Transverse colon (tissue), 4 donors: ENCODE measurements around the gene SLC6A4.

Experiments
- POLR2A ChIP-seq: fragments of 450-650 bp; IDR thresholded peaks from one replicate; pipeline ENCODE4 v1.6.1; 2016; ENCODE audit warnings: antibody characterized with exemption, mild to moderate bottlenecking, moderate library complexity
- POLR2AphosphoS5 ChIP-seq, 3 donors: sonication (generic); formaldehyde crosslinking; IDR thresholded peaks; one replicate each; pipeline ENCODE4 v1.6.1; 2016; ENCODE audit warnings: antibody characterized with exemption in 3 of 3
- TF ChIP-seq, protein P1 (sequence below), 5 experiments: fragments of 200-600 bp in 3 of 5; fragments of 450-650 bp in 2 of 5; sonication (generic) in 3 of 5; IDR thresholded peaks; 1 replicate in 2 of 5; 2 replicates in 3 of 5; pipeline ENCODE4 v1.5.1; 2016 to 2017; ENCODE audit warnings: antibody characterized with exemption in 5 of 5, inconsistent platforms in 3 of 5, mild to moderate bottlenecking in 2 of 5, moderate library complexity in 1 of 5

DNA sequence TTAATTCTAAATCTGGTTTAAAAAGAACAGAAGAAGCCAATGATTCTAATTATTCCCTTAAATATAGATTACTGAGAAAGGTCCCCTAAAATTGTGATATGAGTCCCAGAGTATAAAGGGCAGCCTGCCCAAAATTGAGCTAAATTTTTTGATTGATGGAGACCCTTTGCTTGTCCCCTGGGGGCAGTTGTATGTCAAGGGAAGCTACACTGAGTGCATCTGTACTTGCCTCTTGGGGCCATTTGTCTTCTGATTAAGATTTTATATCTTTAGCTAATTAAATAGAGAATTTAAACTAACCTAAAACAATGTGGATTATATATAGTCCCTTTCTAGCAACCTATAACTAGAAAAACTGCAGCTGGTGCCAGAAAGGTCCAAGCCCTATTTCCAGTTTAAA, 43.7 kb upstream of the SLC6A4 start:
- TF ChIP-seq, protein P1, sequence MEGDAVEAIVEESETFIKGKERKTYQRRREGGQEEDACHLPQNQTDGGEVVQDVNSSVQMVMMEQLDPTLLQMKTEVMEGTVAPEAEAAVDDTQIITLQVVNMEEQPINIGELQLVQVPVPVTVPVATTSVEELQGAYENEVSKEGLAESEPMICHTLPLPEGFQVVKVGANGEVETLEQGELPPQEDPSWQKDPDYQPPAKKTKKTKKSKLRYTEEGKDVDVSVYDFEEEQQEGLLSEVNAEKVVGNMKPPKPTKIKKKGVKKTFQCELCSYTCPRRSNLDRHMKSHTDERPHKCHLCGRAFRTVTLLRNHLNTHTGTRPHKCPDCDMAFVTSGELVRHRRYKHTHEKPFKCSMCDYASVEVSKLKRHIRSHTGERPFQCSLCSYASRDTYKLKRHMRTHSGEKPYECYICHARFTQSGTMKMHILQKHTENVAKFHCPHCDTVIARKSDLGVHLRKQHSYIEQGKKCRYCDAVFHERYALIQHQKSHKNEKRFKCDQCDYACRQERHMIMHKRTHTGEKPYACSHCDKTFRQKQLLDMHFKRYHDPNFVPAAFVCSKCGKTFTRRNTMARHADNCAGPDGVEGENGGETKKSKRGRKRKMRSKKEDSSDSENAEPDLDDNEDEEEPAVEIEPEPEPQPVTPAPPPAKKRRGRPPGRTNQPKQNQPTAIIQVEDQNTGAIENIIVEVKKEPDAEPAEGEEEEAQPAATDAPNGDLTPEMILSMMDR (IDR thresholded peaks at IDR 0.05) = no peak
- TF ChIP-seq POLR2A (no peak), POLR2AphosphoS5 (IDR thresholded peaks at IDR 0.05) (no peak)
